Stimulated activated CD4-positive, alpha-beta T cell treated with anti-CD3 and anti-CD28 coated beads, Interleukin-15, amount 100 ng/mL, for 1 hour (primary cell): ENCODE measurements around the gene SPECC1.
"Not testable (repeated sequence)": the region's sequence is repeated elsewhere in the genome, so short reads cannot be mapped to it uniquely, and the experiment has no call there.

ENCODE experiments used
- DNase-seq, 2 donors: peaks; one replicate each; pipeline ENCODE4 v3.0.0-alpha.2; 2020; ENCODE audit warnings: low read depth in 1 of 2, low spot score in 1 of 2

SPECC1 gene

GRCh38 chr17:20304961-20305360, 295.8 kb downstream of the SPECC1 start:
- no peak for DNase-seq

- DNase-seq: no peak
Observed at GRCh38 chr17:20306924-20307323, 297.8 kb downstream of the SPECC1 start.

DNA sequence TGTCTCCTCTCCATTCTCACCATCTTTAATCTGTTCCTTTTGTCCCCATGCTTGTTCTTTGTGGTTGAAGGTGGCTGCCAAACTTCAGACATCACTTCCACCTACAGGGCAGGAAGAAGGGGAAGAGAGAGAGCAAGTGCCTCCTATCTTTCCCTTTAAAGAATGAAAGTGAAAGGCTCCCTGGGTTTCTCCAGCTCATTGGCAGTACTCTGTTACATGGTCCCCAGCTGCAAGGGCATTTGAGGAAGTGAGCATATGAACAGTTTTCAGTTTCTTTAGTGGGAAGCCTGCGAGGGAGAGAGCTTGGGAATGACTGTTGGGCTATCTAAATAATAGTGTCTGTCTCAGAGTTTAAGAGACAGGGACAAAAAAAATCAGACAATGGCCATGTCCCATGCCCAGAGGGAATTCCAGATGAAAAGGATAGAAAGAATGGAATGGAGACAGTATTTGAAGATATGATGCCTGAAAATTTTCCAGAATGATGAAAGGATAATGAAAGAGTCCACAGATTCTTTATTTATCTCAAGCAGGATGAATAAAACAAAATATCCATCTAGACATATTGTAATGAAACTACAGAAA, 298.3 kb downstream of the SPECC1 start:
- DNase-seq: no peak

DNA sequence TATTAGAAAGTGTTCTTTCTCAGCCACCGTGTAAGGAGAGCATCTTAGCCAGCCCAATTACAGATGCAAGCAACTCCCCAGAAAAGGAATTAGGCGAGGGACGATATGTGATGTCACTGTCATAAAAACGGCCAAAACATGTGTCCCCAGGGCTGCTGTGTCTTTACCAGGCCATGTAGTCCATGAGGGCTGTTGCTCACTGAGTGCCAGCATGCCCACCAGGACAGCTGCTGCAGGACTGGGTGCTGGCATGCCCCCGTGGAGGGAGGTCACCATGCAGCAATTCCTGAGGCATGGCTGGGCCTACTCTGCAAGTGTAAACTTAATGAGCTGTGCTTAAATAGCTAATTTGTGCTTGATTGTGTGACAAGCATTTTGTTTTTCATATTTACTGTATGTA, 301.3 kb downstream of the SPECC1 start:
- no peak for DNase-seq

- no peak for DNase-seq
Observed at GRCh38 chr17:20313306-20313705, 304.1 kb downstream of the SPECC1 start.

DNA sequence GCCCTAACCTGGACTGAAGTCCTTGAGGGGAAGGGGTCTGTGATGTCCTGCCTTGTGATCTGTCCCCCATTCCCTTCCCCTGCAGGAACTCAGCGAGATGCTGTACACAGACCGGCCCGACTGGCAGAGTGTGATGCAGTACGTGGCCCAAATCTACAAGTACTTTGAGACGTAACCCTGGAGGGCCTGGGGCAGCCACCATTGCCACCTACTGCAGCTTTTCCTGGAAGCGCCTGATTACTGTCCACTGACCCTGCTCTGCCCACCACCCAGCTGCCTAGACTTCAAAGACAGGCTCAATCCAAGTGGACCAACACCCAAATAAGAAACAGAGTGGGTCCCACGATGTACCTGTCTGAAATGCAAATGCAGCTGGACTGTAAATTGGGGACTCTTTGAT, 304.7 kb downstream of the SPECC1 start:
- no peak for DNase-seq

DNA sequence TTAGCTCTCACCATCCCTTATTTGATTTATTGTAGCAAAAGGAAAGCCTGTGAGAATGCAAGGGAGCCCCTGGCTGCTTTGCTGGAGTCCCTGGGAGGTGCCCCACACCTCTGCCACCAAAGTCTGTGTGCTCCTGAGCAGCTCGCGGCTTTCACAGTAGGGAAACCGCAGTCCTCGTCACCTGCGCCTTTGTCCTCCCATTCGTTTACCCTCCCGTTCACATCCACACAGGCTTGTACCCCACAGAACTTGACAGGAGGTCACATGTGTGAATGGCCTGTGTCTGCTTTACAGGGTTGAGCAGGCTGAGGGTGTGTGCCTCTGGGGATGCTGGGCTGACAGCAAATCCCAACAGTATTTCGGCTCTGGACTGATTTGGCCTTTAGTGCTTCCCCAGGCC, 305.7 kb downstream of the SPECC1 start:
- DNase-seq: no peak

DNA sequence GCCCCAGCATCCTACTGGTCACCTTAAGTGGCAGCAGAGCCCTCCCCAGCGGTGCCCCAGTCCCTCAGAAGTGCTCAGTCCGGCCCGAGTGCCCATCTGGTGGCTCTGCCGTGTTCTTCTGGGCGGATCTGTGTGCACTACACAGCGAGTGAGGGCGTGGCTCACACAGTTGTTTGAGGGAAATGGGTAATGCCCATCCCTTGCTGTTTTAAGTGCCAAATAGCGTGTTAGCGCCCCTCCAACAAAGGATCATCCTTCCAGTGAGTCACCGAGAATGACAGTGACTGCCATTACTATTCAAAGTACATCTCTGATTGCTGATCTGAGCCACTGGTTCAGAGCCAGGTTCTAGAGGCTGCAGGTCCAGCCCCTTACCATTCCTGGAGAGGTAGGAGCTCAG, 306.2 kb downstream of the SPECC1 start:
- no peak for DNase-seq

DNA sequence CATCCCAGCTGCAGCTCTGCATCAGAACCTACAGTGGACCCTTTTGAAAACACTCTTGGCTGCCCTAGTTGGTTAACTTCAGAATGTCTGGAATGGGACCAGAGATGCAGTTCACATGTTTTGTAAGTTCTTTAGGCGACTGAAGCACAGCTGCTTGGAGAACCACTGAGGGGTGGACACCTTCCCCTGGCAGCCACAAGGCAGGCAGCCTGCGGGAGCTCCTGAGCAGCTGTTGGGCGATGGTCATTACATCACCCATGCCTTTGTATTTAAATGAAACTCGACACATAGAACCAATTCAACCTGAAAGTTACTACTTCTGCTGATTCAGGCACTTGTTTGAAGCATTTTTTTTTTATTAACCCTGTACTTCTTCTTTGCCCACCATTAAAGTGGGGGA, 306.7 kb downstream of the SPECC1 start:
- no peak for DNase-seq

DNA sequence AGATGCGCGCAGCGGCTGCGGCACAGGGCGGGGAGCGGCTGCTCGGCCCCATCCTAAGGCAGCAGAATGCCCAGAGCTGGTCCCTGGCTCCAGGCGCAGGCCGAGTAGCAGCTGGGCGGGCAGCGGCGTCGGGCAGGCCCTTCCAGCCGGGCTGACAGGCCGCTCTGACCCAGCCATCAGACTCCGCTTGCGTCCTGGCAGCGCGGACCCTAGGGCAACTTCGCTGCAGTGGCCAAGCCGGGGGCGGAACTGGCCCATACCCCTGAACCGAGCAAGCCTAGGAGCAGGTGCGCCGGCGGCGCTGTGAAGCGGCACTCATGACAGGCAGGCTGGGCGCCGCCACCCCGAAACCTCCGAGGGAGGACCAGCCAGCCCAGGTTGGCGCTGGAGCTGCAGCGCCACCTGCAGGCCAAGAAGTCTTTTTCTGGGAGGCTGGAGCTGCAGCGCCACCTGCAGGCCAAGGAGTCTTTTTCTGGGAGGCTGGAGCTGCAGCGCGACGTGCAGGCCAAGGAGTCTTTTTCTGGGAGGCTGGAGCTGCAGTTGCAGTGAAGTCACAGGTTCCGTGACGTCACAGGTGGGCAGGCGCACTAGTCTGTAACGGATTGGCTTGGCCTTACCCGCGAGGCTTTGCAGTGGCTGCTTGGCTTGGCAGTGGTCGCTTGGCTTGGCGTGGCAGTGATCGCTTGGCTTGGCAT, 311.5 kb downstream of the SPECC1 start:
- peak; percentile 68 to 70 for DNase-seq

- DNase-seq: not testable (repeated sequence)
Observed at GRCh38 chr17:20321357-20321756, 312.2 kb downstream of the SPECC1 start.

- DNase-seq: not testable (repeated sequence)
Observed at GRCh38 chr17:20327739-20328138, 318.6 kb downstream of the SPECC1 start.

GRCh38 chr17:20351405-20351804, 342.2 kb downstream of the SPECC1 start:
- DNase-seq: not testable (repeated sequence)

DNA sequence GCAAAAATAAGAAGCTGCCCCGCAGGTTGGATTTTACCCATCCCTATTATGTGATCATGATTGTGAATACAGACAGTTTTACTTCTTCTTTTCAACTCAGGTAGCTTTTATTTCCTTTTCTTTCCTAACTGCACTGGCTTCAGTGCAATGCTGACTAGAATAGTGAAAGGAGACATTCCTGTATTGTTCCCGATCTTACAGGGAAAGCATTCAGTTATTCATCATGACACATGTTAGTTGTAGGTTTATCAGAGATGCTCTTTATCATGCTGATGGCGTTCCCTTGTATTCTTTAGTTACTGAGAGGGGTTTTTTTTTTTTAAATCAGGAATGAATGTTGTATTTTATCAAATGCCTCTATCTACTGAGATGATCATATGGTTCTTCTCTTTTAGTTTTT, 343.4 kb downstream of the SPECC1 start:
- not testable (repeated sequence) for DNase-seq

DNA sequence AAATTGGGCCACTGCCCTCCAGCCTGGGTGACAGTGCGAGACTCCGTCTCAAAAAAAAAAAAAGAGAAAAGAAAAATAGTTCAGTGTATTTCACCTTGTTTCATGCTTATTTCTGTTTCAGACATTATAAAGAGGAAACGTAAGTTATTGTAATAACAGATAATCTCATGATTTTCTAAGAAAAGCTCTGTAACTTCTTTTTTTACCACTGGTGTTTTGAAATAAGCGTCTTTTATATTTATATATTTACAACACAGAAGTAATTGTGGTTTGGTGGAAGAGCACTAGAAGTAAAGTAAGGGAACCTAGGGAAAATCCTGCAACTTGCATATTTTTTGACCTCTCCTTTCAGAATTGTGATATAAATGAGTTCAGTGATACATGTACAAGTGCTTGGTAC, 354.7 kb downstream of the SPECC1 start:
- not testable (repeated sequence) for DNase-seq
